ENCODE data around the gene ECM2.

ECM2 gene

GRCh38 chr9:92467041-92467440, 68.7 kb downstream of the ECM2 start:
- no peak for DNase-seq (ENCODE audit: low read depth in 3 of 3)

DNA sequence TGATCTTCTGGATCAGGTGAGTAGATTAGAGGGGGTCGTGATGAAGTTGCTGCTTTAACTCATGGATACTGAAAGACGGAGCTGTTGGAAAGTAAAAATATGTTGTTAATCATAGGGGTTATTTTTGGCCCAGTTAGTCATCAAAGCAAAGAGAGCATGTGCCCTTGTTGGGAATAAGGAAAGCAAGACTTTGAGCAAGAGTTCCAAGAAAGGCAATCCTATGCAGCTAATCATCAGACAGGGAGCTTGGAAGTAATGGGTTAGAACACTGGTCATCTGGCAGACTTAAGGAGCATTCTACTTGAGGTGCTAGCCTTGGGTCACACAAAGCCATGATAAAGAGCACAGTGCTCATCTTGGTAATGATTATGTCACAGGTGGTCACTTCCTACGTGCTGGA, 71.8 kb downstream of the ECM2 start:
- DNase-seq (ENCODE audit: low read depth in 3 of 3) = no peak

DNA sequence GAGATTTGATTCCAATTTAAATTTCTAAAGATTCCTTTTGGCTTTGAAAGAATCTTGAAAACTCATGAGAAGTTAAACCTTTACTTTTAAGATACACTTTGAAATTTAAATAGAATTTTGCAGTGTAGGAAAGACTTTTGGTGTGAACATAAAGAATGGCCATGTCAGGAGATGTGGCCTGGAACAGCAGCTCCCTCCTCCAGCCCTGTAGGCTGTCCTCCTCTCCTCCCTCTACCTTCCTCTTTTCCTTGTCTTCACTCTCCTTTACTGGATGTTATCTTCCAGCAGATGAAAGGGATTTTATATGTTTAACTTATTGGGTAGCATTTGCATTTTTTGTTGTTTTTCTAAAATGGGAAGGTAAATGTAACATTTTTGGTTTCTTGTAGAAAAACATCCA, 72.4 kb downstream of the ECM2 start:
- DNase-seq (ENCODE audit: low read depth in 3 of 3) = no peak

DNA sequence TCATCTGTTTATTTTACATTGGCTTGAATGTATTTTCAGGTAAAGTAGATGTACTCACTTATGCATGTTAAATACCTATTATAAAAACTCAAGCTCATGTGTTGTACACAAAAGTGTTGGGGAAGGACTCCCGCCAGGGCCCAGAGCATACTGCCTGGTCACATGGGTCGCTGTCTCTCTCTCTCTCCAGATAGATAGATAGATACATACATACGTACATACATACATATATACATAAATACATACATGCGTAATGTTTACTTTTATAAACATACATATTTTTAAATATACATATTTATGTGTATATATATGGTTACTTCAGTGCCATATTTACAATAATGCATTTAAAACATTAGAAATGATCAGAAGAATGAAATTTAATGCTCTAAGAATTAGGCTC, 78.2 kb downstream of the ECM2 start:
- no peak for DNase-seq (ENCODE audit: low read depth in 3 of 3)

DNA sequence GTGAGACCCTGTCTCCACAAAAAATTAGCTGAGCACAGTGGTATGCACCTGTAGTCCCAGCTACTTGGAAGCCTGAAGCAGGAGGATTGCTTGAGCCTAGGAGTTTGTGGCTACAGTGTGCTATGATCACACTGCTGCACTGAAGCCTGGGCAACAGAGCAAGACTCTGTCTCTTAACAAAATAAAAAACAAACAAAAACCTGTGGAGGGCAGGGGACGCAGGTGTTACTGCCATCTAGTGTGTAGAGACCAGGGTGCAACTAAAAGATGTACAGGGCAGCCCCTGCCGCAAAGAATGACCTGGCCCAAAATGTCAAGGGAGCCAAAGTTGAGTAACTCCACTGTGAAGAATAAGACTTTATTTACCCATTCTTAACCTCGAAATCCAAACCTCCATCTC, 80.6 kb downstream of the ECM2 start:
- DNase-seq (ENCODE audit: low read depth in 3 of 3) = no peak

GRCh38 chr9:92446536-92446935, 89.3 kb downstream of the ECM2 start:
- DNase-seq (ENCODE audit: low read depth in 3 of 3) = no peak
